AG09309 (cell line): ENCODE measurements around the gene PRPF6.

ENCODE experiments used
- DNase-seq: peaks from one replicate; pipeline ENCODE4 v3.0.0-alpha.2; 2010; ENCODE audit warnings: low read depth
- H3K4me3 ChIP-seq: 2 replicates; pipeline ENCODE4 v1.5.1; 2011; ENCODE audit warnings: mild to moderate bottlenecking, low read depth, low read length, moderate library complexity; ENCODE audit not compliant: control insufficient read depth
- TF ChIP-seq, protein P1 (sequence below): IDR thresholded peaks from 2 replicates; pipeline ENCODE4 v1.5.1; 2011; ENCODE audit warnings: mild to moderate bottlenecking, low read depth, low read length, inconsistent platforms; ENCODE audit not compliant: insufficient read depth, control insufficient read depth; ENCODE audit errors: missing control alignments

Gene PRPF6

DNA sequence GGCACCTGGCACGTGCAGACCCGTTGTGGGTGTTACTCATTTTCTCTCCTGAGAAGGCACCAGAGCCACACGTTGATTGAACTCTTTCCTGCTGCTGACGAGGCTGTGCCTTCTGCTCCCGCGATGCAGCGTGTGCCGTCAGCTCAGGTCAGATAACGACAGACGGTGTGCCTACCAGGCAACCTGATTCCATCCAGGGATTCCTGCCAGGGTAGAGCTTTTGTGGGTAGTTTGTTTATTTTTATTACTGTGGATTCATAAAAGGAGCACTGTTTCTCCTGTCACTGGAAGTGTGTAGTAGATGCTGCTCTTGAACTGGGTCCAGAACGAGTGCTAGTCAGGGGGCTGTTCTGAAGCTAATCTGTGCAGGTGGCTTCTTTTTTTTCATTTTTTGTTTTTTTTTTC is 20.7 kb downstream of the PRPF6 start:
- H3K4me3 ChIP-seq: no peak overlapping the region
- TF ChIP-seq, protein P1, sequence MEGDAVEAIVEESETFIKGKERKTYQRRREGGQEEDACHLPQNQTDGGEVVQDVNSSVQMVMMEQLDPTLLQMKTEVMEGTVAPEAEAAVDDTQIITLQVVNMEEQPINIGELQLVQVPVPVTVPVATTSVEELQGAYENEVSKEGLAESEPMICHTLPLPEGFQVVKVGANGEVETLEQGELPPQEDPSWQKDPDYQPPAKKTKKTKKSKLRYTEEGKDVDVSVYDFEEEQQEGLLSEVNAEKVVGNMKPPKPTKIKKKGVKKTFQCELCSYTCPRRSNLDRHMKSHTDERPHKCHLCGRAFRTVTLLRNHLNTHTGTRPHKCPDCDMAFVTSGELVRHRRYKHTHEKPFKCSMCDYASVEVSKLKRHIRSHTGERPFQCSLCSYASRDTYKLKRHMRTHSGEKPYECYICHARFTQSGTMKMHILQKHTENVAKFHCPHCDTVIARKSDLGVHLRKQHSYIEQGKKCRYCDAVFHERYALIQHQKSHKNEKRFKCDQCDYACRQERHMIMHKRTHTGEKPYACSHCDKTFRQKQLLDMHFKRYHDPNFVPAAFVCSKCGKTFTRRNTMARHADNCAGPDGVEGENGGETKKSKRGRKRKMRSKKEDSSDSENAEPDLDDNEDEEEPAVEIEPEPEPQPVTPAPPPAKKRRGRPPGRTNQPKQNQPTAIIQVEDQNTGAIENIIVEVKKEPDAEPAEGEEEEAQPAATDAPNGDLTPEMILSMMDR: no peak
- DNase-seq: no peak

DNA sequence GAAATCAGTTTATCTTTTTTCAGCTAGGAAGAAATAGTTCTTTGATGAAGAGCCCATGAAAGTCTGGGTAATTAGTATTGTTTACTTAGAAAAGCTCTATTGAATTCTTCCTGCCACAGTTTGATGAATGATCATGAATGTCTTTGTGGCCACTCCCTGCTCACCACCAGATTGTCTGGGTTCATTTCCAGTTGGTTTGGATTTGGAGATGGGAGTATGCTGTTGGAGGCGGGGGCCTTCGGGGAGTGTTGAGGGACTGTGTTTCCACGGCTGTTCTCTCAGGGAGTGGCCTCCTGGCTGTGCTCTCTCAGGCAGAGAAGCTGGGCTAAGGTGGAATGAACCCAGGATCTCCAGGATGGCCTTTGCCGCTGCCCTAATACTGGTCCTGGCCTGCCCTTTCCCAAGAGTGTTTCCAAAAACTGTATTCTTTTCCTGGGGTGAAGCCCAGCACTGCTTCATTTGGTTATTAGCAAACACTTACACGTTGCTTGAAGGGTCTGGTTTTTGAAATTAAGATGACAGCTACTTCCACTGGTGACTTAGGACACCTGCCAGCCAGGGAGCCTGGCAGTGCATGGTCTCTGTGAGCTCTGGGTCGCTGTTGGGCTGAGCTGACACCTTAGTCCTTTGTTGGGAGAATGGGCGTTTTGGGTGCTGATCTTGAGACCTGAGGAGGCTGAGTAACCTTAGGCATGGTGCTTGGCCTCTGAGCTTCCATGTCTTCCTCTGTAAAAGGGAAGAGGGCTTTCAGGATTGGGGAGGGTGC is 23.2 kb downstream of the PRPF6 start:
- TF ChIP-seq, protein P1: no peak
- no peak for DNase-seq
- no peak overlapping the region for H3K4me3 ChIP-seq

DNA sequence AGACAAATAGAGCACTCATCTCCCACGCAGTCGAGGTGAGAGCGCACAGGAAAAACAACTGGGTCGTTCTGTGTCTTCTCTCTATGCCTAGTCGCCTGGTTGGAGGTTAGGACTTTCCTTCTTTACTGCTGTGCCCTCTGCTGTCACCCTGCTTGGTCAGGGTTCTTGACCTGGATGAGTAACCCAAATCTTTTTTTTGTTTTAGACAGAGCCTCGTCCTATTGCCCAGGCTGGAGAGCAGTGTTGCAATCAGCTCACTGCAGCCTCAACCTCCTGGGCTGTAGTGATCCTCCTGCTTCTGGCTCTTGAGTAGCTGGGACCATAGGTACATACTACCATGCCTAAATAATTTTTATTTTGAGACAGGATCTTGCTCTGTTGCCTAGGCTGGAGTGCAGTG is 24.5 kb downstream of the PRPF6 start:
- no peak for DNase-seq
- TF ChIP-seq, protein P1: no peak
- H3K4me3 ChIP-seq: no peak overlapping the region

DNA sequence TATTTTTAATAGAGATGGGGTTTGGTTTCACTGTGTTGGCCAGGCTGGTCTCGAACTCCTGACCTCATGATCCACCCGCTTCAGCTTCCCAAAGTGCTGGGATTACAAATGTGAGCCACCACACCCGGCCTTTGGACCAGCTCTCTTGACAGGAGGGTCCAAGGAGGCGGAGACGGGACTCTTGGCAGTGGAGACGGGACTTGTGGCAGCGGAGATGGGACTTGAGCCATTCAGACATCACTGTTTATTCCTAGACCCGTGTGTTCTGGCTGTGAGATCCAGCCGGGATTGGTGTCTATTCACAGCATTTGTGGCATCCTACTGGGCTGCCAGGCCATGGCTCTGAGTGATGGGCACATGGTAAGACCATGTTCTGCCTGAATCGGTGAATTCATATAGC is 25.6 kb downstream of the PRPF6 start:
- no peak overlapping the region for H3K4me3 ChIP-seq
- no peak for DNase-seq
- TF ChIP-seq, protein P1: no peak

DNA sequence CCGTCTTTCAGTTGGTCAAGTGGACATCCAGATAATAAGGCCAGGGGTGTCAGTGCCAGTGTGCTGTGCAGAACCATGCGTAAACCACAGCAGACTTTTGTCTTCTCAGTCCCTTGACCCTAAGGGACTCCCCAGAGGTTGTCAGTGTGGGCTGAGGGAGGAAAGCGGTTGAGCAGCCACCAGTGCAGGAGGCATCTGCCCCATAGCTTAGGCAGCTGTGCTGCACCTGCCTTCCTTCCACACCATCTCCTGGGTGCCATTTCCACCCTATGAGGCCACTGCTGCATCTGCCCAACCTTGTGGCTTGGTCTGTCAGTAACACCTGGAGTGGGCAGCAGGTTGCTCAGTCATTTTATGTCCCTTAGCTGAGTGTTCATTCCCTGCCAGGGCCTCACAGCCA is 26.0 kb downstream of the PRPF6 start:
- TF ChIP-seq, protein P1: no peak
- DNase-seq: no peak

DNA sequence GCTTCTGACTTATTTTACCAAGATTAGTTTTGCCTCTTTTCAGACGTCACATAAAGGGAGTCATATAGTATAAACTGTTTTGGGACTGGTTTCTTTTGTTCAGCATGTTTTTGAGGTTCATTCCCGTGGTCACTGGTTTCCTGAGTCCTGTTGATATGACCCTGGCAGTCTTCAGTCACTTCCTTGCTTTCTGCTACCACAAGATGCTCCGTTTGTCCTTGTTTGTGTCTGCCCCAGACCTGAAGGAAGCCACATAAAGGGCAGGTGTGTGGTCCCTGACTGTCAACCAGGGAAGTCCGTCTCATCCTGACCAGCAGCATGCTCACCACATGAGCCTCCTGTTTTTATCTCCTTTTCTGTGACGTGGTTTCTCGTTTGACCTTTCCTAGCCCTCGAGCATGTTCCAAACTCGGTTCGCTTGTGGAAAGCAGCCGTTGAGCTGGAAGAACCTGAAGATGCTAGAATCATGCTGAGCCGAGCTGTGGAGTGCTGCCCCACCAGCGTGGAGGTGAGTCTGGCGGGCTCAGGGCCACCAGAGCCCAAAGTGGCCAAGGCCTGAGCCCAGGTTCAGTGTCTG is 29.0 kb downstream of the PRPF6 start:
- TF ChIP-seq, protein P1: no peak
- no peak overlapping the region for H3K4me3 ChIP-seq
- DNase-seq: no peak

More for the DNA sequence above, 26.0 kb downstream of the PRPF6 start:
- H3K4me3 ChIP-seq: no peak overlapping the region

DNA sequence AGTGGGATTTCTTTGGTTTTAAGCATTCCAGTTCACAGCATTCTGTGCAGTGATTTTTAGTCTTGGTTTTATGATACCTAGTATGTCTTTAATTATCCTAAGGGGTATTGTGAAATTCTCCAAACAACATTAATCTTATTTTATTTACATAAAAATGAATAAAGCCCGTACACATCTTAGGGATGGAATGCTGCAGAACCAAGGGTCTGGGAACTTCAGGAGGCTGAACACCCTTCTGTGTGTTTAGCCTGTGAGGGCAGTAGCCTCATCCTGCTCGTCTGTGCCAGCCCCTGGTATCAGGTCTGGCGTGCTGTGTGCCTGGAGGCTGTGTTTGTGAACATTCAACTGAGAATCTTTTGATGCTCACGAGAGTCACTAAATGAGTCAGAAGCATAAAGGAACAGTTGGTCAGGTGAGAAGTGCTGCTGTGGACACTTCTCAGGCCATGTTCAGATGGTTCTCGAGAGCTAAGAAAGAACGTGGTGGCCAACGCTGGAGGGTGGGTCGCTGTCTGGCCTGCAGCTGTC is 29.8 kb downstream of the PRPF6 start:
- DNase-seq: peak; percentile 59
- no peak overlapping the region for H3K4me3 ChIP-seq
- TF ChIP-seq, protein P1: no peak
